H1 (cell line): Measurements from ENCODE around the gene FHIP1B. TPM values are rescaled to one million over a fixed set of nuclear protein-coding genes. Genes with fewer than 3 reads are reported as not detected.

Experiments used
- BCL11A ChIP-seq, 2 experiments: IDR thresholded peaks; one replicate each; pipeline ENCODE4 v1.6.1; 2011; ENCODE audit warnings: low read depth in 2 of 2, low read length in 2 of 2, mild to moderate bottlenecking in 2 of 2
- HDAC2 ChIP-seq, 2 experiments: fragments of 300-600 bp in 1 of 2; sonication (generic) in 1 of 2; IDR thresholded peaks; 2 replicates each; pipeline ENCODE4 v1.6.1; 2011 to 2012; ENCODE audit warnings: low read depth in 2 of 2, low read length in 2 of 2, mild to moderate bottlenecking in 2 of 2, moderate library complexity in 2 of 2, borderline replicate concordance in 1 of 2, inconsistent platforms in 1 of 2
- RFX5 ChIP-seq: IDR thresholded peaks from 2 replicates; pipeline ENCODE4 v1.6.1; 2011; ENCODE audit warnings: low read depth, low read length, improper control_type of control experiment, borderline replicate concordance
- SIRT6 ChIP-seq: IDR thresholded peaks from one replicate; pipeline ENCODE4 v1.7.1; 2012; ENCODE audit warnings: low read length, inconsistent platforms
- TCF12 ChIP-seq: IDR thresholded peaks from 2 replicates; pipeline ENCODE4 v1.6.1; 2011; ENCODE audit warnings: low read depth, mild to moderate bottlenecking, low read length
- ZNF274 ChIP-seq: IDR thresholded peaks from 2 replicates; pipeline ENCODE4 v1.7.0; 2012; ENCODE audit warnings: low read length, borderline replicate concordance; ENCODE audit errors: extremely low read depth
- polyA plus RNA-seq, 7 experiments: library from polyadenylated mRNA; depleted of rRNA in 3 of 7; stranded (reverse) in 5 of 7; unstranded in 2 of 7; fragments of >200 nt in 5 of 7; fragments of 200-250 nt in 2 of 7; gene quantifications; 1 replicate in 5 of 7; 2 replicates in 1 of 7; 4 replicates in 1 of 7; pipeline versions ENCODE4 v1.2.1 to v1.2.3, GENCODE V29; 2011 to 2013; ENCODE audit warnings: missing spikeins in 2 of 7, mixed read lengths in 2 of 7
- total RNA-seq: library from RNA; stranded (reverse); fragmentation: NEBNext Ultra II Directional; extraction: Animal tissue kit (Norgen Biotek cat#: 25700); gene quantifications from 2 replicates; pipeline ENCODE4 v1.2.1, GENCODE V29; 2021

FHIP1B gene
- total and polyA plus RNA-seq, 2 of the 8 experiments (the other 6 are each of a cell fraction or from before 2014, with no cell fraction given) = 16.8 to 41.9 TPM

DNA sequence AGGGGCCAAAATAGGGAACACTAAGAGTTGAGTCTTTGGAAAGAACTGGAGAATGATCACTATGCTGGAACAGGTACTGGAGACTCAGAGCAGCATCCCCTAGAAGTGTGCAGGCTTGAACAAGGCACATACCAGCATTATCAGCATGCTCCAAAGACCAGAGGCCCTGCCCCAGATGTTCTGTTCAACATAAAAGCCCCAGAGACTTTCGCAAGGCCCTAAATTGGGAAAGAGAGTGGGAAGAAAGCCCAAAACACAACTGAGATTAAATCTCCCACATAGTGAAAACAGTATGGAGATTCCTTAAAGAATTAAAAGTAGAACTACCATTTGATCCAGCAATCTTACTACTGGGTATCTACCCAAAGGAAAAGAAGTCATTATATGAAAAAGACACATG is 13.8 kb upstream of the FHIP1B start (continued):
- TF ChIP-seq SIRT6 (no peak), ZNF274 (no peak), RFX5 (no peak), BCL11A (IDR thresholded peaks at IDR 0.05; ENCODE audit: low read depth in 2 of 2, low read length in 2 of 2) (no peak), TCF12 (no peak), HDAC2 (IDR thresholded peaks at IDR 0.05; ENCODE audit: borderline replicate concordance in 1 of 2, low read depth in 2 of 2, low read length in 2 of 2) (no peak)
